Endometrial microvascular endothelial cells (primary cell): ENCODE results near the gene AGAP1. TPM values are rescaled to one million over a fixed set of nuclear protein-coding genes. Genes with fewer than 3 reads are reported as not detected.
"Not testable (repeated sequence)": the region's sequence is repeated elsewhere in the genome, so short reads cannot be mapped to it uniquely, and the experiment has no call there.

Experiments
- in situ Hi-C: cut with HindIII; loops from 2 replicates; pipeline ENCODE4 v1.10.0; 2017; ENCODE audit warnings: low sequenced_read_pairs, low pct_unique_long_range_greater_than_20kb; ENCODE audit errors: inconsistent ontology term
- total RNA-seq: library from RNA; depleted of rRNA; stranded (reverse); fragments of >200 nt; gene quantifications from one replicate; pipeline ENCODE4 v1.2.3, GENCODE V29; 2015; ENCODE audit errors: inconsistent ontology term

Gene AGAP1
- total RNA-seq, 1 donor from 2014 or later = 19.4 TPM

GRCh38 chr2:235595422-235596010 lies 101.7 kb downstream of the AGAP1 start:
- in situ Hi-C loops = no loop called here

GRCh38 chr2:235596272-235596671 lies 102.4 kb downstream of the AGAP1 start:
- in situ Hi-C loops = no loop called here

GRCh38 chr2:235597081-235597615 lies 103.3 kb downstream of the AGAP1 start:
- in situ Hi-C loops = no loop called here

GRCh38 chr2:235598026-235598425 lies 104.2 kb downstream of the AGAP1 start:
- in situ Hi-C loops = no loop called here

GRCh38 chr2:235598532-235599531 lies 105.0 kb downstream of the AGAP1 start:
- in situ Hi-C loops = no loop called here

- in situ Hi-C loops = no loop called here
Measured at GRCh38 chr2:235599596-235600338, 105.9 kb downstream of the AGAP1 start.

GRCh38 chr2:235600406-235600805 lies 106.6 kb downstream of the AGAP1 start:
- in situ Hi-C loops = no loop called here

GRCh38 chr2:235600926-235601325 lies 107.1 kb downstream of the AGAP1 start:
- in situ Hi-C loops = no loop called here

GRCh38 chr2:235601960-235602704 lies 108.3 kb downstream of the AGAP1 start:
- in situ Hi-C loops = no loop called here

- in situ Hi-C loops = not testable (repeated sequence)
Measured at GRCh38 chr2:235602971-235603370, 109.1 kb downstream of the AGAP1 start.

- in situ Hi-C loops = no loop called here
Measured at GRCh38 chr2:235603659-235604058, 109.8 kb downstream of the AGAP1 start.

- in situ Hi-C loops = no loop called here
Measured at GRCh38 chr2:235605312-235606003, 111.6 kb downstream of the AGAP1 start.

- in situ Hi-C loops = no loop called here
Measured at GRCh38 chr2:235606004-235606715, 112.3 kb downstream of the AGAP1 start.

GRCh38 chr2:235607546-235608199 lies 113.8 kb downstream of the AGAP1 start:
- in situ Hi-C loops = no loop called here

- in situ Hi-C loops = no loop called here
Measured at GRCh38 chr2:235608200-235608887, 114.5 kb downstream of the AGAP1 start.

- in situ Hi-C loops = no loop called here
Measured at GRCh38 chr2:235609321-235609720, 115.5 kb downstream of the AGAP1 start.
